Measurements from ENCODE around the gene P2RY12. TPM values are rescaled to one million over a fixed set of nuclear protein-coding genes. Genes with fewer than 3 reads are reported as not detected.

Gene P2RY12
- total and polyA plus RNA-seq, 2 of the 4 experiments (the other 2 are of a cell fraction): not detected

GRCh38 chr3:151300539-151300938, 84.0 kb downstream of the P2RY12 start:
- H3K4me3 ChIP-seq (ENCODE audit: insufficient read depth, low read depth, low read length): no peak overlapping the region
- ChIA-PET CTCF (no interaction called here), POLR2A (ENCODE audit: unreplicated experiment) (no interaction called here)
- in situ Hi-C loops (cut with MboI; ENCODE audit: low sequenced_read_pairs) (no loop called here), dilution Hi-C loops (cut with HindIII; ENCODE audit: low sequenced_read_pairs, unreplicated experiment) (no loop called here), intact Hi-C loops (cut with micrococcal nuclease) (loop anchor here (5.0 kb wide), 1 partner anchor 357 kb away; no protein-coding TSS in a partner anchor)
- H2AK9ac ChIP-seq (replicated peaks; ENCODE audit: low read depth, low read length, poor library complexity): no peak overlapping the region
- H3K36me3 ChIP-seq (ENCODE audit: control insufficient read depth, insufficient read depth, low read length): no peaks in the 10 kb centered on the region
- no peak overlapping the region for H3K27ac ChIP-seq (ENCODE audit: insufficient read depth, low read length)
- H3K79me1 ChIP-seq (ENCODE audit: low read depth in 1 of 2, low read length in 2 of 2): no peaks in the 10 kb centered on the region
- H4K5ac ChIP-seq (ENCODE audit: low read depth, low read length): peak overlapping the region; percentile 71; the same call in 1 of the 2 replicates
- no TSS peak for BruUV-seq (replicated peaks)
- no peak overlapping the region for H2BK5ac ChIP-seq (ENCODE audit: low read depth, low read length, poor library complexity, severe bottlenecking)
- WGBS, 2 experiments (ENCODE audit: extremely low coverage in 2 of 2, insufficient read length in 1 of 2): no CpG with 5 or more reads among the region's 1 CpG
- no peak overlapping the region for H4K8ac ChIP-seq (ENCODE audit: low read depth in 2 of 2, low read length in 2 of 2)
- H4K91ac ChIP-seq (ENCODE audit: insufficient read depth, low read depth, low read length): no peak overlapping the region; the same call in 1 of the 2 replicates
- no peak overlapping the region for H3K23ac ChIP-seq (ENCODE audit: low read depth, low read length)
- H3K9ac ChIP-seq (ENCODE audit: low read depth, low read length): no peak overlapping the region
- H3K14ac ChIP-seq (replicated peaks; ENCODE audit: low read depth, low read length): no peak overlapping the region; the same call in 1 of the 2 replicates
- H3K9me1 ChIP-seq (ENCODE audit: insufficient read depth, low read length): no peaks in the 10 kb centered on the region; the same call in 1 of the 2 replicates
- H2AK5ac ChIP-seq (ENCODE audit: low read depth, low read length): peak overlapping the region; percentile 79; the same call in 1 of the 2 replicates
- H4K20me1 ChIP-seq (ENCODE audit: insufficient read depth, low read length): no peaks in the 10 kb centered on the region
- H3K18ac ChIP-seq (ENCODE audit: low read depth, low read length): peak overlapping the region; percentile 49; the same call in 1 of the 2 replicates
- peak overlapping the region; percentile 65 for H2BK20ac ChIP-seq (ENCODE audit: low read depth, low read length)
- H3K9me3 ChIP-seq (ENCODE audit: control insufficient read depth, insufficient read depth, low read length): no peaks in the 10 kb centered on the region
- no peaks in the 10 kb centered on the region for H3K27me3 ChIP-seq (ENCODE audit: control insufficient read depth, insufficient read depth, low read length)
- H3K4me2 ChIP-seq (ENCODE audit: low read depth, low read length): no peak overlapping the region
- H3K4ac ChIP-seq (ENCODE audit: low read depth, low read length): peak overlapping the region; percentile 40; the same call in 1 of the 2 replicates
- no peak overlapping the region; the same call in 2 of the 3 replicates for H2BK15ac ChIP-seq (ENCODE audit: low read depth, low read length)
- peak overlapping the region; percentile 35; the same call in 1 of the 2 replicates for H2BK120ac ChIP-seq (ENCODE audit: low read depth, low read length)
- no peak overlapping the region for H3K56ac ChIP-seq (ENCODE audit: extremely low read depth, insufficient read depth, low read length)
- no peak overlapping the region for H2AFZ ChIP-seq (replicated peaks; ENCODE audit: low read length, poor library complexity)
- DNase-seq (no peak), ATAC-seq (ENCODE audit: low read depth) (no peak)
- TF ChIP-seq MXI1 (IDR thresholded peaks at IDR 0.05; ENCODE audit: borderline replicate concordance, low read depth, low read length): no peak
- no peak for TF ChIP-seq FOS (IDR thresholded peaks at IDR 0.05; ENCODE audit: low read depth, low read length)
- TF ChIP-seq MAFK (IDR thresholded peaks at IDR 0.05; ENCODE audit: low read depth, low read length): no peak
- TF ChIP-seq, protein P1, sequence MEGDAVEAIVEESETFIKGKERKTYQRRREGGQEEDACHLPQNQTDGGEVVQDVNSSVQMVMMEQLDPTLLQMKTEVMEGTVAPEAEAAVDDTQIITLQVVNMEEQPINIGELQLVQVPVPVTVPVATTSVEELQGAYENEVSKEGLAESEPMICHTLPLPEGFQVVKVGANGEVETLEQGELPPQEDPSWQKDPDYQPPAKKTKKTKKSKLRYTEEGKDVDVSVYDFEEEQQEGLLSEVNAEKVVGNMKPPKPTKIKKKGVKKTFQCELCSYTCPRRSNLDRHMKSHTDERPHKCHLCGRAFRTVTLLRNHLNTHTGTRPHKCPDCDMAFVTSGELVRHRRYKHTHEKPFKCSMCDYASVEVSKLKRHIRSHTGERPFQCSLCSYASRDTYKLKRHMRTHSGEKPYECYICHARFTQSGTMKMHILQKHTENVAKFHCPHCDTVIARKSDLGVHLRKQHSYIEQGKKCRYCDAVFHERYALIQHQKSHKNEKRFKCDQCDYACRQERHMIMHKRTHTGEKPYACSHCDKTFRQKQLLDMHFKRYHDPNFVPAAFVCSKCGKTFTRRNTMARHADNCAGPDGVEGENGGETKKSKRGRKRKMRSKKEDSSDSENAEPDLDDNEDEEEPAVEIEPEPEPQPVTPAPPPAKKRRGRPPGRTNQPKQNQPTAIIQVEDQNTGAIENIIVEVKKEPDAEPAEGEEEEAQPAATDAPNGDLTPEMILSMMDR (conservative IDR thresholded peaks at IDR 0.05; ENCODE audit: low read depth, low read length): no peak
- TF ChIP-seq USF2 (IDR thresholded peaks at IDR 0.05; ENCODE audit: low read depth, low read length): no peak
- TF ChIP-seq, protein P2, sequence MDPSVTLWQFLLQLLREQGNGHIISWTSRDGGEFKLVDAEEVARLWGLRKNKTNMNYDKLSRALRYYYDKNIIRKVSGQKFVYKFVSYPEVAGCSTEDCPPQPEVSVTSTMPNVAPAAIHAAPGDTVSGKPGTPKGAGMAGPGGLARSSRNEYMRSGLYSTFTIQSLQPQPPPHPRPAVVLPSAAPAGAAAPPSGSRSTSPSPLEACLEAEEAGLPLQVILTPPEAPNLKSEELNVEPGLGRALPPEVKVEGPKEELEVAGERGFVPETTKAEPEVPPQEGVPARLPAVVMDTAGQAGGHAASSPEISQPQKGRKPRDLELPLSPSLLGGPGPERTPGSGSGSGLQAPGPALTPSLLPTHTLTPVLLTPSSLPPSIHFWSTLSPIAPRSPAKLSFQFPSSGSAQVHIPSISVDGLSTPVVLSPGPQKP (IDR thresholded peaks at IDR 0.05; ENCODE audit: borderline replicate concordance, low read depth, low read length): no peak
- no peak for TF ChIP-seq POLR2A (IDR thresholded peaks at IDR 0.05; ENCODE audit: low read depth, low read length)
- no peak for TF ChIP-seq RCOR1 (IDR thresholded peaks at IDR 0.05; ENCODE audit: insufficient replicate concordance, low read length)
- no peak for TF ChIP-seq RFX5 (IDR thresholded peaks at IDR 0.05; ENCODE audit: low read depth, low read length)
- no peak for TF ChIP-seq RAD21 (IDR thresholded peaks at IDR 0.05; ENCODE audit: low read length)
- no peak for TF ChIP-seq BHLHE40 (IDR thresholded peaks at IDR 0.05; ENCODE audit: low read depth, low read length)
- no peak for TF ChIP-seq CEBPB (IDR thresholded peaks at IDR 0.05; ENCODE audit: low read depth, low read length)
- no peak for TF ChIP-seq SMC3 (IDR thresholded peaks at IDR 0.05; ENCODE audit: low read depth, low read length)
- no peak for TF ChIP-seq NFE2L2 (IDR thresholded peaks at IDR 0.05; ENCODE audit: low read depth, low read length)
- no peak for TF ChIP-seq MAZ (IDR thresholded peaks at IDR 0.05; ENCODE audit: borderline replicate concordance, low read depth, low read length)
- TF ChIP-seq CHD1 (IDR thresholded peaks at IDR 0.05; ENCODE audit: low read depth, low read length): no peak
- H3K4me1 ChIP-seq (ENCODE audit: control insufficient read depth, insufficient read depth, low read length): peaks cover 7% of the 10 kb centered on the region
